ENCODE results near the gene ZFYVE19.

DNA sequence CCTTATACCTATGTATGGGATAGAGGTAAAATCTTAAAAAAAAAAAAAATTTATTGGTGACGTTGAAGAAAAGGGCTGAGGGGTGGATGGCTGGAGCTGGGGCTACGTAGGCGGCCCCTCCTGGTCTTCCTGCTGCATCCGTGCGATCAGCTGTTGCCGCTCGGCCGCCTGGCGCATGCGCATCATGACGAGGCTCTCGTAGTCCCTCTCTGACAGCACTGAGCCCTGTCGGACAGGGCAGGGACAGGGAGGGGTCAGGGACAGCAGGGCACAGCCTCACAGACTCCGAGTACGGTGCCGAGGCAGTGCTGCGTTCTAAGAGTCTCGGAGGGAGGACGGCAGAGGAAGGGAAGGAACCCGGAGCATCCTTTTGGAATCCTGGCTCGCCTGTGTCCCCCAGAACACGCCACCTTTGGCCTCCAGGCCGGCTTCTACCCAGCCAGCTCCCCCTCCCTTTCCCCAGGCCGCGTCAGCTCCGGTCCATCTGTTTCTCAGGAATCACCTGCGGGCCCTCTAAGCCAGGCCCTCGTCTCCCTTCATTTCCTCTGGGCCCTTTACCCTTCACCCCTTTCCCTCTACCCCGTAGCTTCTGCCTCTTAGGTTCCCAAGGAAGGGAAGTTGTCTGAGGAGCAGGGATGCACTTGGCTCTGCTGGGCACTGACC lies 38.9 kb upstream of the ZFYVE19 start:
- TF ChIP-seq CTCF (conservative IDR thresholded peaks at IDR 0.05; ENCODE audit: low read length) (no peak), EZH2phosphoT487 (IDR thresholded peaks at IDR 0.05; ENCODE audit: borderline replicate concordance) (no peak)

Data from Loucy (cell line).